ENCODE measurements around the gene MROH9.

The MROH9 gene

GRCh38 chr1:171032822-171033702 lies 97.7 kb downstream of the MROH9 start:
- H3K36me3 Mint-ChIP-seq = no peaks in the 10 kb centered on the region
- H3K4me1 Mint-ChIP-seq = no peaks in the 10 kb centered on the region
- H3K9me3 Mint-ChIP-seq = no peaks in the 10 kb centered on the region
- no peak overlapping the region for H3K27ac Mint-ChIP-seq
- H3K27me3 Mint-ChIP-seq = peaks cover 13% of the 10 kb centered on the region
- no peak overlapping the region for H3K4me3 Mint-ChIP-seq

- H3K9me3 Mint-ChIP-seq = no peaks in the 10 kb centered on the region
- peaks cover 8% of the 10 kb centered on the region for H3K27me3 Mint-ChIP-seq
- H3K36me3 Mint-ChIP-seq = no peaks in the 10 kb centered on the region
- no peaks in the 10 kb centered on the region for H3K4me1 Mint-ChIP-seq
- no peak overlapping the region for H3K4me3 Mint-ChIP-seq
- H3K27ac Mint-ChIP-seq = no peak overlapping the region
These were observed 102.3 kb downstream of the MROH9 start for GRCh38 chr1:171037626-171038025.

- Mint-ChIP-seq H3K27me3 (peaks cover 8% of the 10 kb centered on the region), H3K9me3 (no peaks in the 10 kb centered on the region), H3K36me3 (no peaks in the 10 kb centered on the region), H3K4me1 (no peaks in the 10 kb centered on the region), H3K27ac (no peak overlapping the region), H3K4me3 (no peak overlapping the region)
These were observed 103.0 kb downstream of the MROH9 start for GRCh38 chr1:171038284-171038683.

GRCh38 chr1:171048014-171048413 lies 112.7 kb downstream of the MROH9 start:
- Mint-ChIP-seq H3K9me3 (peaks cover 30% of the 10 kb centered on the region), H3K36me3 (no peaks in the 10 kb centered on the region), H3K4me3 (no peak overlapping the region), H3K27ac (no peak overlapping the region), H3K4me1 (no peaks in the 10 kb centered on the region), H3K27me3 (peaks cover 4% of the 10 kb centered on the region)

GRCh38 chr1:171052977-171053376 lies 117.6 kb downstream of the MROH9 start:
- no peak overlapping the region for H3K27ac Mint-ChIP-seq
- H3K36me3 Mint-ChIP-seq = no peaks in the 10 kb centered on the region
- H3K4me1 Mint-ChIP-seq = no peaks in the 10 kb centered on the region

DNA sequence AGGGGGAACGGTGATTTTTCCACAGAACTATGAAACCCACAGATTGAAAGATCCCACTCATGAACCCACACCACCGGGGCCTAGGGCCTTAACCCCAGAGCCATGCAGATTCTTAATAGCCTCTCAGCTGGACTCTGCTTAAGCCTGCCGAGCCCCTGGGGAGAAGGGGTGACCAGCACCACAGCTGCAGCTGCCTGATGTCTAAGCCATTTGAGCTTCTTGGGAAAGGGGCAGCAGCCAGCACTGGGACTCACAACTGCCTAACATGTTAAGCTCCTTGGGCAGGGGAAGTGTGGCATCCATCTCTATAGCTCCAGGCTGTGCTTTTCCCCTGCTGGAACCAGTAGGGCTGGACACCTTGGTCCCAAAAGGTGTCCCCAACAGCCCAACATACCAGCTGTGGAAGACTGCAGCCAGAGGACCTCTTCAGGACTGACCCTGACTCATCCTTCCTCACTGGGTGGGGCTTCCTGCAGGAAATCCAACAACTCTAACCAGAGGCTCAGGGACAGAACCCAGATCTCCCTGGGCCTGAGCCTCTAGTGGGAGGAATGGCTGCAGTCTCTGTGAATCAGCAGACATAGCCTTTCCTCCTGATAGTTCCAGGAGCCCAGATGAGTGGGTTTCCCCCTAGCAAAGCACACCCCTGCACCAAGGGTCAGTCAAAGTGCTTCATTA lies 120.8 kb downstream of the MROH9 start:
- H3K27me3 Mint-ChIP-seq = peaks cover 3% of the 10 kb centered on the region
- H3K9me3 Mint-ChIP-seq = no peaks in the 10 kb centered on the region
- H3K27ac Mint-ChIP-seq = no peak overlapping the region
- no peaks in the 10 kb centered on the region for H3K36me3 Mint-ChIP-seq
- no peak overlapping the region for H3K4me3 Mint-ChIP-seq
- no peaks in the 10 kb centered on the region for H3K4me1 Mint-ChIP-seq

More at GRCh38 chr1:171052977-171053376, 117.6 kb downstream of the MROH9 start:
- peaks cover 5% of the 10 kb centered on the region for H3K27me3 Mint-ChIP-seq
- no peak overlapping the region for H3K4me3 Mint-ChIP-seq
- H3K9me3 Mint-ChIP-seq = peaks cover 10% of the 10 kb centered on the region

- H3K36me3 Mint-ChIP-seq = no peaks in the 10 kb centered on the region
- H3K27ac Mint-ChIP-seq = no peak overlapping the region
- H3K4me1 Mint-ChIP-seq = no peaks in the 10 kb centered on the region
- H3K4me3 Mint-ChIP-seq = no peak overlapping the region
- H3K9me3 Mint-ChIP-seq = no peaks in the 10 kb centered on the region
- H3K27me3 Mint-ChIP-seq = no peaks in the 10 kb centered on the region
These were observed 126.2 kb downstream of the MROH9 start for GRCh38 chr1:171061425-171062143.

GRCh38 chr1:171062902-171063301 lies 127.6 kb downstream of the MROH9 start:
- H3K4me1 Mint-ChIP-seq = no peaks in the 10 kb centered on the region
- H3K36me3 Mint-ChIP-seq = no peaks in the 10 kb centered on the region
- H3K9me3 Mint-ChIP-seq = no peaks in the 10 kb centered on the region
- no peak overlapping the region for H3K27ac Mint-ChIP-seq
- H3K4me3 Mint-ChIP-seq = no peak overlapping the region
- no peaks in the 10 kb centered on the region for H3K27me3 Mint-ChIP-seq

GRCh38 chr1:171075041-171075440 lies 139.7 kb downstream of the MROH9 start:
- H3K4me3 Mint-ChIP-seq = no peak overlapping the region
- peaks cover 6% of the 10 kb centered on the region for H3K27me3 Mint-ChIP-seq
- H3K4me1 Mint-ChIP-seq = no peaks in the 10 kb centered on the region
- peaks cover 8% of the 10 kb centered on the region for H3K9me3 Mint-ChIP-seq
- H3K27ac Mint-ChIP-seq = no peak overlapping the region
- no peaks in the 10 kb centered on the region for H3K36me3 Mint-ChIP-seq

DNA sequence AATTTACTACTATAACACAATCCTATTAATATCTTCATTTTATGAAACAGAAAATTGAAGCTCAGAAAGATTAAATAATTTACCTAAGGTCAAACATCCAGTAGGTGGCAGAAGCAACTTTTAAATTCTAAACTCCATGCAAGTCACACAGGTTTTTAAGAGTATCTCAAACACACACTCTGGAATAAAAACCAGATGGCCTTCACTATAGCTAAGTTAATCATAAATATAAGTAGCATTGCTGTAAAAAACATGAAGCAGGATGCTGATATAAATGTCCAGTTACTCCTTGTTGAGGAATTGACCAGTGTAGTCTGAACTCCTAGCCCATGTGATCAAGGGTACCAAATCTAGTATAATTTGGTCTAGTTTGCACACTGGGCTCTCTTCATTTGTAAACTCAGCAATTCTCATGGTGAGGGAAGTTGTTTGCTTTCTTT lies 146.0 kb downstream of the MROH9 start:
- Mint-ChIP-seq H3K9me3 (no peaks in the 10 kb centered on the region), H3K4me1 (no peaks in the 10 kb centered on the region), H3K27ac (no peak overlapping the region), H3K36me3 (no peaks in the 10 kb centered on the region), H3K27me3 (peaks cover 6% of the 10 kb centered on the region), H3K4me3 (no peak overlapping the region)

DNA sequence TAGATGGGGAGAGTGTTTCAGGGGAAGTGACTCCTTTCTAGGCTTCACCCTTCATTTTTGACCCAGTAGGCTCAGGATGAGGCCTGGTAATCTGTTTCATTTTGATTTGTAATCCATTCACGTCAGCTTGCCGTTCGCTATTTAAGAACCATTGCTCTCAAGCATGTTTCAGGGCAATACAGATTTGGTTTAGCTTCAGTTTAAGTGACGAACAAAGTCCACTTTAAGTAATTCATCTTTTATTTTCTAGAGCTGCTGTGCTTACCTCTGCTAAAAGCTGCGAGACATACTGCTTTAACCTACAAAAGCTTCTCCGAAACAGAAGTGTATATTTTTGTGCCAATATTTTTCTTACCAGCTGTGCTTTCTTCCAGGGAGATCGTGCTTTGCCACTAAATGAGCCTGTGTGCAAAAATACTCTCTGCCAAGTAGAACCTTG lies 146.4 kb downstream of the MROH9 start:
- Mint-ChIP-seq H3K27me3 (peaks cover 3% of the 10 kb centered on the region), H3K4me3 (no peak overlapping the region), H3K9me3 (no peaks in the 10 kb centered on the region), H3K27ac (no peak overlapping the region), H3K4me1 (no peaks in the 10 kb centered on the region), H3K36me3 (no peaks in the 10 kb centered on the region)

- Mint-ChIP-seq H3K36me3 (no peaks in the 10 kb centered on the region), H3K27me3 (peaks cover 4% of the 10 kb centered on the region), H3K4me3 (no peak overlapping the region), H3K9me3 (no peaks in the 10 kb centered on the region), H3K27ac (no peak overlapping the region), H3K4me1 (no peaks in the 10 kb centered on the region)
These were observed 147.3 kb downstream of the MROH9 start for GRCh38 chr1:171082606-171083005.

DNA sequence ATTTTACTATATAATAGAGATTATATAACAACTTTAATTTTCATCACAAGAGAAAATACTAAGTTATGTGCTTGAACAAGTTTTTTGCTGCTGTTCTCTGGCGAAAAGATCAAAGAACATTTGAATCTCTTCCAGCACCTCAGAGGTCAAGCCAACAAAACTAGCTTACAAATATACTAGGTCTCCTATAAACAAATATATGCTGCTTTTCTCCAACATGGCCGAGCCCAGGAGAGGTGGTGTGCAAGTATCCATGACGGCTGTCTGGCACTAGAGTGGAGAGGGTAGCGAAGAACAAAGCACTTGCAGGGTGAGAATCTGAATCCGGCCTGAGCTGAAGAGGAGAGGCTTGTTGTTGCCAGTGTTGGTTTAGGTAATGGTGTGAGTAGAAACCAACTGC lies 147.9 kb downstream of the MROH9 start:
- Mint-ChIP-seq H3K27ac (no peak overlapping the region), H3K9me3 (no peaks in the 10 kb centered on the region), H3K27me3 (peaks cover 4% of the 10 kb centered on the region), H3K4me3 (no peak overlapping the region), H3K36me3 (no peaks in the 10 kb centered on the region), H3K4me1 (no peaks in the 10 kb centered on the region)

DNA sequence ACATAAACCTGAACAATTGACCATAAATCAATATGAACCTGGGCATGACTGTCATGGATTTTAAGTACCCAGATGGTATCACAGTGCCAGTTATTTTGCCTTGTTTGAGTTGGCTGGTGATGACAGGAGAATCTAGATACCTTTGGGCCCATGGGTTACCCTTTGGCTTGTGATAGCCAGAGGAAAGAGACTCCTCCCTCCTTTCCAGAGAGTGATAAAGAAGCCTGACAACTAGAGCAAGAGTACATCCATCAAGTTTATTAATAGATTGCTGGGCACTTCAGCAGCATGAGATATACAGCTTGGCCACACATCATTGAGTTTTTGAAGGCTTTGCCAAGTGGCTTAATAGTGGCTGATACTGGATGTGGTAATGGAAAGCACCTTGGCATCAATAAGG lies 148.8 kb downstream of the MROH9 start:
- peaks cover 4% of the 10 kb centered on the region for H3K27me3 Mint-ChIP-seq
- no peak overlapping the region for H3K27ac Mint-ChIP-seq
- H3K4me3 Mint-ChIP-seq = no peak overlapping the region
- H3K4me1 Mint-ChIP-seq = no peaks in the 10 kb centered on the region
- no peaks in the 10 kb centered on the region for H3K9me3 Mint-ChIP-seq
- no peaks in the 10 kb centered on the region for H3K36me3 Mint-ChIP-seq

GRCh38 chr1:171084870-171085269 lies 149.5 kb downstream of the MROH9 start:
- H3K27ac Mint-ChIP-seq = no peak overlapping the region
- H3K4me1 Mint-ChIP-seq = no peaks in the 10 kb centered on the region
- H3K4me3 Mint-ChIP-seq = no peak overlapping the region
- H3K9me3 Mint-ChIP-seq = no peaks in the 10 kb centered on the region
- peaks cover 3% of the 10 kb centered on the region for H3K27me3 Mint-ChIP-seq
- no peaks in the 10 kb centered on the region for H3K36me3 Mint-ChIP-seq

DNA sequence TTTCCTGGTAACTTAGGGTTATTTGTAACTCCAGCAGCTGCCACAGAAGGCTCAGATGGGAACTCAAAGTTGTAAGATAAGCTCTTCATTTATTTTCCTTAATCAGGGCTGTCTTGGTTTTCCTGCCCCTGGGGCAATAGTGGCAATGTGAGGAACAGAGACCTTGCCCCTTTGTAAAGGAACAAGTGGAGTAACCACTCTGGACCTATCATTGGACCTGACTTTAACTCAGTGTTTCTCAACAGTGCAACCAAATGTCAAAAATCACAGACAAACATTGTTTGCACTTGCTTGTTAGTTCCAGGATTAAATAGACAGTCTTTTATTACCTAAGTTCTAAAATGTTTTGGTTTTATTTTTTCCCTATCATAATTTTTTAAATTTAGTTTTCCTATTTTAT lies 152.6 kb downstream of the MROH9 start:
- Mint-ChIP-seq H3K36me3 (no peaks in the 10 kb centered on the region), H3K27ac (no peak overlapping the region), H3K27me3 (peaks cover 4% of the 10 kb centered on the region), H3K4me3 (no peak overlapping the region), H3K4me1 (no peaks in the 10 kb centered on the region), H3K9me3 (no peaks in the 10 kb centered on the region)
